ENCODE results near the gene IVNS1ABP. TPM values are rescaled to one million over a fixed set of nuclear protein-coding genes. Genes with fewer than 3 reads are reported as not detected.

Gene IVNS1ABP
- total and polyA plus RNA-seq, 2 donors (not counting 1 experiment from before 2014, with no cell fraction given), result 17.8 to 23.8 TPM

- Histone ChIP-seq H3K4me3 (replicated peaks in 1 of 4; ENCODE audit: control extremely low read depth in 1 of 4, insufficient read depth in 1 of 4, low read depth in 3 of 4, low read length in 4 of 4) (no peak overlapping the region), H3K79me2 (ENCODE audit: control insufficient read depth, insufficient read depth, low read length) (no peaks in the 10 kb centered on the region), H3K4me2 (ENCODE audit: extremely low read depth, insufficient read depth, low read length) (no peak overlapping the region), H3K9ac (ENCODE audit: insufficient read depth, low read length) (no peak overlapping the region), H3K4me1 (ENCODE audit: control insufficient read depth, extremely low read depth, insufficient read depth, low read length) (no peaks in the 10 kb centered on the region), H4K20me1 (ENCODE audit: control insufficient read depth, extremely low read depth, insufficient read depth, low read length) (no peaks in the 10 kb centered on the region), H3K36me3 (ENCODE audit: control insufficient read depth, insufficient read depth, low read length) (no peaks in the 10 kb centered on the region), H3K9me3 (ENCODE audit: control insufficient read depth, insufficient read depth, low read depth, low read length) (no peaks in the 10 kb centered on the region), H3K27me3 (ENCODE audit: control insufficient read depth, insufficient read depth, low read length) (no peaks in the 10 kb centered on the region), H2AFZ (ENCODE audit: low read length) (no peak overlapping the region), H3K27ac (ENCODE audit: insufficient read depth, low read length) (no peak overlapping the region)
- no peak for TF ChIP-seq EZH2 (IDR thresholded peaks at IDR 0.05; ENCODE audit: low read length, missing control alignments)
- TF ChIP-seq CTCF (conservative IDR thresholded peaks at IDR 0.05 in 1 of 2, IDR thresholded peaks at IDR 0.05 in 1 of 2; ENCODE audit: low read depth in 1 of 2, low read length in 2 of 2), result no peak
- peak in 1 of 2 donors; percentile 13 for DNase-seq (ENCODE audit: low read depth in 2 of 2)
Measured at GRCh38 chr1:185363205-185363604, 46.2 kb upstream of the IVNS1ABP start.

- Histone ChIP-seq H3K27me3 (ENCODE audit: control insufficient read depth, insufficient read depth, low read length) (no peaks in the 10 kb centered on the region), H3K9me3 (ENCODE audit: control insufficient read depth, insufficient read depth, low read depth, low read length) (no peaks in the 10 kb centered on the region), H4K20me1 (ENCODE audit: control insufficient read depth, extremely low read depth, insufficient read depth, low read length) (no peaks in the 10 kb centered on the region), H3K79me2 (ENCODE audit: control insufficient read depth, insufficient read depth, low read length) (no peaks in the 10 kb centered on the region), H3K36me3 (ENCODE audit: control insufficient read depth, insufficient read depth, low read length) (no peaks in the 10 kb centered on the region), H3K4me2 (ENCODE audit: extremely low read depth, insufficient read depth, low read length) (no peak overlapping the region), H2AFZ (ENCODE audit: low read length) (no peak overlapping the region), H3K4me3 (replicated peaks in 1 of 4; ENCODE audit: control extremely low read depth in 1 of 4, insufficient read depth in 1 of 4, low read depth in 3 of 4, low read length in 4 of 4) (no peak overlapping the region), H3K4me1 (ENCODE audit: control insufficient read depth, extremely low read depth, insufficient read depth, low read length) (no peaks in the 10 kb centered on the region), H3K9ac (ENCODE audit: insufficient read depth, low read length) (no peak overlapping the region), H3K27ac (ENCODE audit: insufficient read depth, low read length) (no peak overlapping the region)
- TF ChIP-seq CTCF (conservative IDR thresholded peaks at IDR 0.05 in 1 of 2, IDR thresholded peaks at IDR 0.05 in 1 of 2; ENCODE audit: low read depth in 1 of 2, low read length in 2 of 2) (no peak), EZH2 (IDR thresholded peaks at IDR 0.05; ENCODE audit: low read length, missing control alignments) (no peak)
- peak; percentile 18 to 63 for DNase-seq (ENCODE audit: low read depth in 2 of 2)
Measured at GRCh38 chr1:185360714-185361113, 43.7 kb upstream of the IVNS1ABP start.

GRCh38 chr1:185358957-185359356, 41.9 kb upstream of the IVNS1ABP start:
- Histone ChIP-seq H3K4me2 (ENCODE audit: extremely low read depth, insufficient read depth, low read length) (no peak overlapping the region), H3K9ac (ENCODE audit: insufficient read depth, low read length) (no peak overlapping the region), H4K20me1 (ENCODE audit: control insufficient read depth, extremely low read depth, insufficient read depth, low read length) (no peaks in the 10 kb centered on the region), H3K79me2 (ENCODE audit: control insufficient read depth, insufficient read depth, low read length) (no peaks in the 10 kb centered on the region), H3K4me3 (replicated peaks in 1 of 4; ENCODE audit: control extremely low read depth in 1 of 4, insufficient read depth in 1 of 4, low read depth in 3 of 4, low read length in 4 of 4) (no peak overlapping the region), H2AFZ (ENCODE audit: low read length) (no peak overlapping the region), H3K36me3 (ENCODE audit: control insufficient read depth, insufficient read depth, low read length) (no peaks in the 10 kb centered on the region), H3K4me1 (ENCODE audit: control insufficient read depth, extremely low read depth, insufficient read depth, low read length) (no peaks in the 10 kb centered on the region), H3K9me3 (ENCODE audit: control insufficient read depth, insufficient read depth, low read depth, low read length) (no peaks in the 10 kb centered on the region), H3K27me3 (ENCODE audit: control insufficient read depth, insufficient read depth, low read length) (no peaks in the 10 kb centered on the region), H3K27ac (ENCODE audit: insufficient read depth, low read length) (no peak overlapping the region)
- no peak for DNase-seq (ENCODE audit: low read depth in 2 of 2)
- TF ChIP-seq EZH2 (IDR thresholded peaks at IDR 0.05; ENCODE audit: low read length, missing control alignments), result no peak
- TF ChIP-seq CTCF (conservative IDR thresholded peaks at IDR 0.05 in 1 of 2, IDR thresholded peaks at IDR 0.05 in 1 of 2; ENCODE audit: low read depth in 1 of 2, low read length in 2 of 2), result no peak
